ENCODE measurements around the gene GLIPR1L2.

GLIPR1L2 gene

DNA sequence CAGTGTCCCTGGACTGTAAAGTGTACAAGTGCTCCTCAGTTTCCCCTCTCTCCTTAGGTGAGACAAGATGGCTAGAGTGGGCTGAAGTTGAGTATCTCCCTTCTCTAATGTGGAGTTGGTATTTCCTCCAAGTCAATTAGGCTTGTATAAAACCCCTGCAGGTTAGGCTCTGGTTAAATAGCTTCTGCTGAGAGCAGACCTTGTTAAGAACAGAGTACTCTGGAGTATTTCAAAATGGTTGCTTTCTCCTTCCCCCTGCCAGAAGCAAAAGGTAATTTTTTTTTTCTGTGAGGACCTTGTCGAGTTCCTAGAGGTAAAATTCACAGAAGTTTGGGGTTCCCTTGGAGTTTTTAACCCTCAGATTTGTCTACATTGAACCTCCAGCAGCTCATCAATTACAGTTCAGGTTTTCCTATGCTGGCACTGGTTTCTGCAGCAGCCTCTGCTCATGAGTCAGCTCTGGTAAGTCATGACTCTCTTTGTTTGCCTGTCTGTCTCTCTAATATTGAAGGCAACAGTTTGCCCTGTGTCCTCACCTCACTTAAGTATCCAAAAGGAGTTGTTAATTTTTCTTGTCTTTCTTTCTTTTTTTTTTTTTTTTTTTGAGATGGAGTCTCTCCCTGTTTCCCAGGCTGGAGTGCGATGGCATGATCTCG lies 61.9 kb downstream of the GLIPR1L2 start:
- TF ChIP-seq, protein P1, sequence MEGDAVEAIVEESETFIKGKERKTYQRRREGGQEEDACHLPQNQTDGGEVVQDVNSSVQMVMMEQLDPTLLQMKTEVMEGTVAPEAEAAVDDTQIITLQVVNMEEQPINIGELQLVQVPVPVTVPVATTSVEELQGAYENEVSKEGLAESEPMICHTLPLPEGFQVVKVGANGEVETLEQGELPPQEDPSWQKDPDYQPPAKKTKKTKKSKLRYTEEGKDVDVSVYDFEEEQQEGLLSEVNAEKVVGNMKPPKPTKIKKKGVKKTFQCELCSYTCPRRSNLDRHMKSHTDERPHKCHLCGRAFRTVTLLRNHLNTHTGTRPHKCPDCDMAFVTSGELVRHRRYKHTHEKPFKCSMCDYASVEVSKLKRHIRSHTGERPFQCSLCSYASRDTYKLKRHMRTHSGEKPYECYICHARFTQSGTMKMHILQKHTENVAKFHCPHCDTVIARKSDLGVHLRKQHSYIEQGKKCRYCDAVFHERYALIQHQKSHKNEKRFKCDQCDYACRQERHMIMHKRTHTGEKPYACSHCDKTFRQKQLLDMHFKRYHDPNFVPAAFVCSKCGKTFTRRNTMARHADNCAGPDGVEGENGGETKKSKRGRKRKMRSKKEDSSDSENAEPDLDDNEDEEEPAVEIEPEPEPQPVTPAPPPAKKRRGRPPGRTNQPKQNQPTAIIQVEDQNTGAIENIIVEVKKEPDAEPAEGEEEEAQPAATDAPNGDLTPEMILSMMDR (IDR thresholded peaks at IDR 0.05) = no peak

DNA sequence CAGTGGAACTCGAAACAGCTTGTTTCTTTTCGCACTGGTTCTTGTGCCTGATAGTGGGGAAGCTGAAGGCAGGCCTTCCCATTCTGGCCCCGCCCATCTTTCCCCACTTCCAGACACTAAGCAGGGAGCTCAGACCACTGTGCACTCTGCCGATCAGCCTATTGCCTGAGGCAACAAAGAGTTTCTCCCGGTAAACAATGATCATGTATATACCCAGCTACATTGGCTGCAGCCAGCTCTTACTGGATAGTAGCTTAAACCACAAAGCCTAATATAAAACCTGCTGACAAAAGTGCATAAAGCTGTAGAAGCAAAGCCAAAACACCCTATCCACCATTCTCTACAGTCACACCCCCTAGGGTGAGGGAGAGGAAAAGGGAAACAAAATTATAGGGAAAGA lies 65.0 kb downstream of the GLIPR1L2 start:
- TF ChIP-seq, protein P1 (IDR thresholded peaks at IDR 0.05) = no peak

DNA sequence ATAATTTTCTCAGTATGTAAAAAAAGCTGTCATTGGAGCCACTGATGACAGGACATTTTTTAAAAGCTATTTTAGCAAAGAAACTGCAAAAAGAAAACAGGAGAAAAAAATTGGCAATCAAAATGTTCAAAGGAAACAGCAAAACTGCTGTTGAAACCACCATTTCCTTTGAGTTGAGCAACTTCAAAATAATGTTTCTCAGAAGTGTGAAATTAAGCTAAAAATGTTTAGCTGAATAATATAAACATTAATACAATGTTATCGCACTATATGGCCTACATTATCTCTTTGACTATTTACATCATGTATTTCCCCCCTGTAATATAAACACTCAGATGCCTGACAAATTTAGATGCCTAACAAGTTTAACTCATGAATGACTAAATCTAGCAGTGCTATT lies 66.3 kb downstream of the GLIPR1L2 start:
- TF ChIP-seq, protein P1 (IDR thresholded peaks at IDR 0.05) = no peak

DNA sequence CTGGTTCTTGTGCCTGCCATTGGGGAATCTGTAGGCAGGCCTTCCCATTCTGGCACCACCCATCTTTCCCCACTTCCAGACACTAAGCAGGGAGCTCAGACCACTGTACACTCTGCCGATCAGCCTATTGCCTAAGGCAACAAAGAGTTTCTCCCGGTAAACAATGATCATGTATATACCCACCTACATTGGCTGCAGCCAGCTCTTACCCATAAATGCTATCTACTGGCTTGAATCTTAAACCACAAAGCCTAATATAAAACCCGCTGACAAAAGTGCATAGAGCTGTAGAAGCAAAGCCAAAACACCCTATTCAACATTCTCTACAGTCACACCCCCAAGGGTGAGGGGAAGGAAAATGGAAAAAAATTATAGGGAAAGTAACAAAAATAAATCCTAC lies 68.9 kb downstream of the GLIPR1L2 start:
- TF ChIP-seq, protein P1 (IDR thresholded peaks at IDR 0.05) = no peak

DNA sequence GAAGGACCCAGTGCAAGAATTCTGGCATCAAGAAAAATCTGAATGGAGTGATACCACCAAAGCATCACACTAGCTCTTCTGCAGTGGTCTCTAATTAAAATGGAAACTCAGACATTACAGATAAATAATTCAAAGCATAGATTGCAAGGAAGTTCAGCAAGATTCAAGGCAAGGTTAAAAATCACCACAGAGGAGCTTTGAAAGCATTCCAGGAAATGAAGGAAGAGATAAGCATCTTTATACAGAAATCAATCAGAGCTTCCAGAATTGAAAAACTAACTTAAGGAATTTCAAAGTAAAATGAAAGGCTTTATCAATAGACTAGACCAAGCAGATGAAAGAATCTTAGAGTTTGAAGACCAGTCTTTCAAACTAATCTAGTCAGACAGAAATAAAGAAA lies 69.3 kb downstream of the GLIPR1L2 start:
- TF ChIP-seq, protein P1 (IDR thresholded peaks at IDR 0.05) = no peak

DNA sequence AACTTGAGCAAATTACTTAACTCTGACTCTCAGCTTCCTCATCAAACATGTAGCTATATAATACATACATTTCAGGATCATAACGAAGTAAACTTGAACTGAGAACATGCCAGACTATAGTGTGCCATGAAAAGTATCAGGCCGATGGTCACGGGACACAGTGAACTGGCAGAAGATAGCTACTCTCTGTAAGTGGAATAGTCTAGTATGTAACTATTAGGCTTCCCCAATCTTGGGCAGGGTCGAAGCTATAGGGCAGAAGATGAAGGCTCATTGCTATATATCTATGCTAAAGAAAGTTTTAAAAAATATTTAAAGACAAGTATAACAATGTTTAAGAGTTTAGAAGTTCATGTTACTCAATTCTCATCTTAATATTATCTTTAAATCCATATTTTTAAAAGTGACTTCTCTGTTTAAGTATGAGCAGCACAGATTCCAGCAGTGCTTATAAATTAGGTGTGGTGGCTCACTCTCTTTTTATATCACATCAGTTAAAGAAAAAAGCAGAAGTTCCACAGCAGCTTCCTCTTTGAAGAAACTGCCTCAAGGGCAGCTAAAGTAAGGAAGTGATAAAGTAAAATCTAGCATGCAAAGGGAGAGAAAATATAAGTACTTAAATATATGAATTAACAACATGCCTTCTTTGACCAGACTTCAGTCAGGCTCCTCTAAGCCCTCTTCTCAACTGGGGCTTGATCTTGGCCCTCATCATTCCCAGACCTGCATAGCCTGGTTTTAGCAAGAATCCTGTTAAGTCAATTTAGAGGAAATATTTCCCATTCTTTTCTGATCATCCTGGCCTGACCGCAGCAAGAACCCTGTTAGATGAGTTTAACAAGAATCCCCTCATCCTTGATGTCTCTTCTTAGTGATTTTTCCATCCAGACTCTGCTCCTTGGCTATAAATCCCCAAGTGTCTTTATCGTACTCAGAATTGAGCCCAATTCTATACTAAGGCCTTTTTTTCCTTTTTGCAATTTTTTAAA lies 81.3 kb downstream of the GLIPR1L2 start:
- TF ChIP-seq, protein P1 (IDR thresholded peaks at IDR 0.05) = no peak

DNA sequence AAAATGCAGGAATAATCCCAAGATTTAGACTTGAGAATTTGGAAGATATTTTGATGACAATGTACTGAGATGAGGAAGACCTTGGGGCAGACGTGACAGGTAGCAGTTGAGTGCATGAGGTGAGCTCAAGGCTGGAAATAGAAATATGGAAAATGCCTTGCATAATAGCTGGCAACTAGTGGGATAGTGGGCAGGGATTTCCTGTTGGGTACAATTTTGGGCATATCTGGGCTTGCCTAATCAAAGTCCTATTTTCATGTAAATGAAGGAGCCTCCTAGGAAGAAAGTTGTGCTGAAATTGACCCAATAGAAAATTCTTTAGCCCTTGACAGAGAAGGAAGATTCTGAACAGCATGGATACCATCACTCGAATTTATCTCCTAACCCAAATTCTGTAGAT lies 83.2 kb downstream of the GLIPR1L2 start:
- TF ChIP-seq, protein P1 (IDR thresholded peaks at IDR 0.05) = no peak
